Right ventricle myocardium inferior (tissue), 1 donor: ENCODE data around the gene GABRD. TPM values are rescaled to one million over a fixed set of nuclear protein-coding genes. Genes with fewer than 3 reads are reported as not detected.

ENCODE experiments used
- total RNA-seq: library from RNA; stranded (reverse); fragmentation: NEBNext Ultra II Directional; extraction: Animal tissue kit (Norgen Biotek cat#: 25700); gene quantifications from one replicate; pipeline ENCODE4 v1.2.1, GENCODE V29; 2021
- donor health status: DM: no; HTN: yes; CAD: no; lungs with severe emphysema.

GABRD gene
- total RNA-seq, 1 donor from 2014 or later, result 0.49 TPM

Other genes starting within 250 kb of the GABRD start
- gene NADK, start 240.9 kb upstream of the GABRD start, total RNA-seq, result 26.9 TPM
- gene GNB1, start 128.3 kb upstream of the GABRD start, total RNA-seq, result 182 TPM
- gene CALML6, start 104.1 kb upstream of the GABRD start, total RNA-seq, result not detected
- gene TMEM52, start 100.1 kb upstream of the GABRD start, total RNA-seq, result 1.2 TPM
- gene CFAP74, start 15.6 kb upstream of the GABRD start, total RNA-seq, result not detected
- gene PRKCZ, start 31.1 kb downstream of the GABRD start, total RNA-seq, result 16.4 TPM
- 43.9 TPM for gene FAAP20, start 175.4 kb downstream of the GABRD start, total RNA-seq
- gene SKI, start 209.0 kb downstream of the GABRD start, total RNA-seq, result 38.5 TPM